GM19372 (cell line): ENCODE results near the gene SEC31B.

Experiments
- ATAC-seq: cut with Tn5 transposase; IDR thresholded peaks from one replicate; pipeline ENCODE4 v1.9.1; 2021; ENCODE audit warnings: mild to moderate bottlenecking, low read depth, moderate library complexity; ENCODE audit not compliant: unreplicated experiment

SEC31B gene

GRCh38 chr10:100462709-100463108 lies 57.0 kb downstream of the SEC31B start, which contains the start of gene WNT8B:
Gene WNT8B, plus strand, starts transcription at chr10:100463009. Its CDS starts 160 bp downstream, at chr10:100463169.
- no peak for ATAC-seq

DNA sequence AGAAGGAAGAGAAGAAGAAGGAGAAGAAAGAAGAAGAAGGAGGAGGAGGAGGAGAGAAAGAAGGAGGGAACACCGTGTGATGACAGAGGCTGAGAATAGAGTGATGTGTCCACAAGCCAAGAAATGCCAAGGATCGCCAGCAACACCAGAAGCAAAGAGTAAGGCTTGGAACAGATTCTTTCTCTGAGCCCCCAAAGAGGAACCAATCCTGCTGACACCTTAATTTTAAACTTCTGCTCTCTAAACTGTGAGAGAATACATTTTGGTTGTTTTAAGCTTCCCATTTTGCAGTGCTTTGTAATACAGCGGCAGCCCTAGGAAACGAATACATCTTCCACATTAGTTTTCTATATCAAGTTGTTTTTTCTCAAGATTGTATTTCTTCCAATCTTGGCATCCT lies 70.7 kb downstream of the SEC31B start:
- ATAC-seq = no peak

- ATAC-seq = no peak
Measured at GRCh38 chr10:100447663-100448062, 72.0 kb downstream of the SEC31B start.

GRCh38 chr10:100446130-100446761 lies 73.4 kb downstream of the SEC31B start:
- no peak for ATAC-seq

- no peak for ATAC-seq
Measured at GRCh38 chr10:100442548-100442947, 77.1 kb downstream of the SEC31B start.

GRCh38 chr10:100438674-100439315 lies 80.9 kb downstream of the SEC31B start:
- no peak for ATAC-seq
